Activated naive CD8-positive, alpha-beta T cell treated with anti-CD3 and anti-CD28 coated beads, Interleukin-2, amount 50 U/mL, for 16 hours (primary cell): Measurements from ENCODE around the gene DTNBP1.

Source experiments
- DNase-seq: peaks from one replicate; pipeline ENCODE4 v3.0.0-alpha.2; 2020; ENCODE audit warnings: low read depth, low spot score

The DTNBP1 gene

DNA sequence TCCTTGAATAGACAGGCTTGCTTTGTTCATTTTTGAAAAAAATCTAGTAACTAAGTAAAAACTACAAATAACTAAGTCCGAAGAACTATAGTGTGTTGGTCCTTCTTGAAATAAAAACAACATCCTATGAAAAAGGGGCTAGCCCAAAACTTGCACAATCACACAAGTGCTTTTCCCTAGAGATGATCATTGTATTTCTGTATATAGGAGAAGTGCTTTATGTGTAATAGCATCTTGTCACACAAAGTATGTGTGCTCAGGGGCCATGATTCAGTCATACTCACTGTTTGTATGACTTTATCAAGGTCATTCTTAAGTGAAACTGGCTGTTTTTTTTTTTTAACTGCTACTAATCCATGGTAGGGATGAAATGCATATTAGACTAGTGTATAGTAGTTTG lies 179.8 kb downstream of the DTNBP1 start:
- no peak for DNase-seq

DNA sequence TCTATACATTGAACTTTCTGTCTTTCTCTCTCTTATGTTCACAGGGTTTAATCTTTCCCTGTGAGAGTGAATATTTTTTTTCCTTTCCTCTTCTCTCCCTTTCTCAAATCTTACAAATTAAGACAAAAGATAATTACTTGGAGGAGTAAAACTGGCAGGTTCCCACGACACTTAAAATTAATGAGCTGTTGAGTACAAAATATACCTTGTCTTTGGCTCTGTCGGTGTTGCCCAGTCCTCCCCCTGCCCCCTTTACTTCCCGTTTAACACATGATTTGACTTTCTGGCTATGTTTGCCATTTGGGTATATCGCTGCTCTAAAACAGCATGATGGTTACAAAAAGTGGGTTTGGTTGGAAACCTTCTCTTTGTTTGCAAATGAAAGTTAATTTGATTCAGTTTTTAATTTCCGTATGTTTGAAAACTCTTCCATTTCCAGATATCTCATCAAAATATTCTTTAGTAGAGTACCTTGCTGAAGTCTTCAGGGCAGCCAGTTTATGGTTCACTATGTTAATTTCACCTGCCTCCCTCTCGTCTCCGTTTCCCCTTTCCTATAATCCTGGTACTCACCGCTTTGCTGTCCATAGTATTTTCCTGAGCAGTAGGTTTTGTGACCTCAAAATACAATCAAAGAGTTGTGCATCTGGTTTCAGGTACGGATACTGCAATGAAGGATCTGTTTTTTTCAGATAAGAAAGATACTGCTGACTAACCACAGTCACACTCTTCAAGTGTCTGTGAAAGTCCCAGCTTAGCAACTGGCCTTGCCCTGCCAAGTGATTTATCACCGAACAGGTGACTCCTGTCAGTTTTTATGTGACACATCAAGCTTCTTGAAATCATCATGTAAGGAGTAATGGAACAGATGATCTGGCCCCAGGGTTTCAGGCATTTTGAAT lies 181.2 kb downstream of the DTNBP1 start:
- DNase-seq = no peak

DNA sequence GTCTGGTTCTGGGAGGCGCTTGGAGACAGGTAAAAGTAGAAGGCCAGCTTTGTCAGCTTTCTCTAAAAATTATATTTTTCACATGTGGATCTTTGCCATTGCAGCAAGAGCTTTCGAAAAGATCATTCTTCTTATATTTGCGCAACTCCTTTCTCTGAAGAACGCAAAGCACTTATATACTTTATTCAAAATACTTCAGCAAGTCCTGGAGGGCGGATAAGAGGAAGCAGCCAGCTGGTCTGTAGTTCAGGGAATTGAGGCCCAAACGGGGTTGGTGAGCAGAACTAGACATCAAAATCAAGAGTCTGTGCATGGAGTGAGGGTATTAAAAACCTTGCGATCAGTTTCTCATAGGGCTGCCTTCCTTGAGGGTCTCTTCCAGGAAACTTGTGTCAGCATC lies 182.3 kb downstream of the DTNBP1 start:
- no peak for DNase-seq

- DNase-seq = no peak
Observed at GRCh38 chr6:15479761-15480160, 183.1 kb downstream of the DTNBP1 start.

- DNase-seq = no peak
Observed at GRCh38 chr6:15477746-15478145, 185.1 kb downstream of the DTNBP1 start.

- DNase-seq = no peak
Observed at GRCh38 chr6:15476631-15477380, 186.0 kb downstream of the DTNBP1 start.

- DNase-seq = no peak
Observed at GRCh38 chr6:15475872-15476271, 187.0 kb downstream of the DTNBP1 start.

DNA sequence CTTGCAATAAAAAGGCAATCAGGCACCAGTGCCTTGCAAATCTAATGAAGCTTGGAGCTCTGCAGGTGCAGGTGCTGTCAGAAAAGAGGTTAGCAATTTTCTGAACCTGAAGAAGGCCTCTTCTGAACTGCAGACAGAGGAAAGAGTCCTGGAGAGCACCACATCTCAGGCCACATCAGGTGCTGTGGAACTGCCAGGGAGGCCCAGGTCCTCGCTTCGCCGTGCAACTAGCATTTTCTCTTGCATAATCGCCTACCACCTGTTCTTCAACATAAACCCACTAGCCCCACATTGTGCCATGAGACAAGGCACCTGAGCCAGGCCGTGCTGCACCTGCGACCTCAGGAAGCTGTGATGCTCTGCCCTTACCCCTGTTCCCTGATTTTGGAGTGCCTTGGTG lies 187.6 kb downstream of the DTNBP1 start:
- DNase-seq = no peak

GRCh38 chr6:15474196-15474595 lies 188.6 kb downstream of the DTNBP1 start:
- no peak for DNase-seq

GRCh38 chr6:15473741-15474161 lies 189.1 kb downstream of the DTNBP1 start:
- no peak for DNase-seq

DNA sequence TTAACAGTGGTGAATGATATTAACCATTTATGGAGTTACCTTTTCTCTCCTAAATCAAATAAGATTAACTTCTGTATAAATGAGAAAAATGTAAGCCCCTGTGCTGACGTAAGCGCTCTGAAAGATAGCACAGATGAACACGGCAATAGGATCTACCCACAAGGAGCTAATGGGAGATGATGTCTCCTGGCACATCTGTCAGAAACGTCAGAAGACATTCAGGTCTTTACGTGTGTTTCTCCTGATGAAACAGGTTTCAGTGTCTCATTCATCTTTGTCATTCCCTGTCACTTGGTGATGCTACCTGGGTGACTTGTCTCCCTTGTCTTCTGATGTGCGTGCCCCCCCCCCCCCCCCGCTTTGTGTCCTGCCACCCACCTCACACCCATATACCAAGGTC lies 189.7 kb downstream of the DTNBP1 start:
- no peak for DNase-seq
